ENCODE data around the gene PAPPA. TPM values are rescaled to one million over a fixed set of nuclear protein-coding genes. Genes with fewer than 3 reads are reported as not detected.

Gene PAPPA
- total RNA-seq, 1 experiment from 2014 or later: 0.08 TPM

GRCh38 chr9:116247284-116247683 lies 93.7 kb downstream of the PAPPA start:
- in situ Hi-C loops (cut with HindIII; ENCODE audit: low pct_unique_long_range_greater_than_20kb, low sequenced_read_pairs): no loop called here
- no peak for DNase-seq (ENCODE audit: low read depth, low spot score)

DNA sequence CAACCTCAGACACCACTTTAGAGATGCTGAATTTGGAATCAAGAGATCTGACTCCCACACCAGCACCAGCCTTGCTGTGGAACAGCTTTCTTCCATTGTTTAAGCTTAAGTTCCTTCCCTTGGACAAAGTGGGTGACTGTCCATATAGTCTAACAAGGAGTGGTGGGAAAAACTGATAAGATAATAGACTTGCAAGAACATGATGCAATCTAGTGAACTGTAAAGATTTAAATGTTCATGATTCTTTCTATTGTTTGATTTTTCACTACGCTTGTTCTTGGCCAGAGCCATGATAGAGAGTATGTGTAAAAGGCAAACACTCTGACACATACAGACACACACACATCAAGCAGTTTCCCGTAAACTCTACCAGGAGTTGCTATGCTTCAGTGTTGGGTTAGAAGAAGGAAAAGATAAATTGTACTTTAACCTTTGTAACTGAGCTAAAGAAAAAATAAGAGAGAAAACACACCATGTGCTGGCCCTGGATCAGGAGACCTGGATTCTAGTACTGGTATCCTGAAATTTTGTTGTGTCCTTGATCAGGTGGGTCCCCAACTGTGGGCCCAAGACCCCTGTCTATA lies 94.3 kb downstream of the PAPPA start:
- in situ Hi-C loops (cut with HindIII; ENCODE audit: low pct_unique_long_range_greater_than_20kb, low sequenced_read_pairs): no loop called here
- DNase-seq (ENCODE audit: low read depth, low spot score): no peak

GRCh38 chr9:116250891-116251290 lies 97.3 kb downstream of the PAPPA start:
- in situ Hi-C loops (cut with HindIII; ENCODE audit: low pct_unique_long_range_greater_than_20kb, low sequenced_read_pairs): no loop called here
- no peak for DNase-seq (ENCODE audit: low read depth, low spot score)

GRCh38 chr9:116251366-116251765 lies 97.8 kb downstream of the PAPPA start:
- in situ Hi-C loops (cut with HindIII; ENCODE audit: low pct_unique_long_range_greater_than_20kb, low sequenced_read_pairs): no loop called here
- no peak for DNase-seq (ENCODE audit: low read depth, low spot score)

GRCh38 chr9:116260531-116260930 lies 106.9 kb downstream of the PAPPA start:
- DNase-seq (ENCODE audit: low read depth, low spot score): no peak
- in situ Hi-C loops (cut with HindIII; ENCODE audit: low pct_unique_long_range_greater_than_20kb, low sequenced_read_pairs): no loop called here

GRCh38 chr9:116262448-116262847 lies 108.9 kb downstream of the PAPPA start:
- no peak for DNase-seq (ENCODE audit: low read depth, low spot score)
- in situ Hi-C loops (cut with HindIII; ENCODE audit: low pct_unique_long_range_greater_than_20kb, low sequenced_read_pairs): no loop called here

- no peak for DNase-seq (ENCODE audit: low read depth, low spot score)
- in situ Hi-C loops (cut with HindIII; ENCODE audit: low pct_unique_long_range_greater_than_20kb, low sequenced_read_pairs): no loop called here
Measured at GRCh38 chr9:116264361-116264760, 110.8 kb downstream of the PAPPA start.

DNA sequence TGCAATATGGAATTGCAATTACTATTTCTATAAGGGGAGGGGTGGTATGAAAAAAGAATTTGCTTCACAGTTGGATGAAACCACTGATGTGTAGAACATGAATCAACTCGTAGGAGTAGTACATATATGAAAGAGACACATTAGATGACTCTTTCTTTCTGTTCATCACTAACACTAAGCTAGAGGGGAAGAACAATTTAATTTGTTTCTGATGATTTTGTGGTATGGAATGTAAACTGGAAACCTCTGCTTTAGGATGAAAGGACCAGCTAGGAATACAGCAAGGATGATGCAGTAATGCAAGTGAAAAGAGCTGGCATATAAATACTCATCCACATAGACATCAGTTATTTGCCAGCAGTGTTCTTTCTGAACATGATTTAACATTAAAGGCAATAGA lies 113.4 kb downstream of the PAPPA start:
- in situ Hi-C loops (cut with HindIII; ENCODE audit: low pct_unique_long_range_greater_than_20kb, low sequenced_read_pairs): no loop called here
- DNase-seq (ENCODE audit: low read depth, low spot score): no peak

- no peak for DNase-seq (ENCODE audit: low read depth, low spot score)
- in situ Hi-C loops (cut with HindIII; ENCODE audit: low pct_unique_long_range_greater_than_20kb, low sequenced_read_pairs): no loop called here
Measured at GRCh38 chr9:116269250-116269649, 115.7 kb downstream of the PAPPA start.

DNA sequence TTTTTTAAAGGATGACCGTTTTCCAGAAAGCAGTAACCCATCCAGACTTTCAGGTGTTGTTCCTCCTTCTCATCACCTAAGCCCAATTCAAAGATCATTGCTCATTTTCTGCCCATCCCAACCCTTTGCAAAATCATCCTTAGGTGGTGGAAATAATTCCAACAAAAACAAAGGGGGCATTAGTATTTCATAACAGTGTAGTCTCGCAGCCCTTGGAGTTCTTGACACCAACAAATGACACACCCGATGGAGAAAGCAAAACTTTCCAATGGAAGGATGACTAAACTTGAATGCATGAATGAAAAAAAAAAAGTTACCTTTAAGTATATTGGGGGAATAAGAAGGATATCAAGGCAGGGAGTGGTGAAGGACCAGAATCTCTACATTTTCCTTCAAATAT lies 117.0 kb downstream of the PAPPA start:
- in situ Hi-C loops (cut with HindIII; ENCODE audit: low pct_unique_long_range_greater_than_20kb, low sequenced_read_pairs): no loop called here
- DNase-seq (ENCODE audit: low read depth, low spot score): no peak

GRCh38 chr9:116271340-116271739 lies 117.7 kb downstream of the PAPPA start:
- no peak for DNase-seq (ENCODE audit: low read depth, low spot score)
- in situ Hi-C loops (cut with HindIII; ENCODE audit: low pct_unique_long_range_greater_than_20kb, low sequenced_read_pairs): no loop called here

DNA sequence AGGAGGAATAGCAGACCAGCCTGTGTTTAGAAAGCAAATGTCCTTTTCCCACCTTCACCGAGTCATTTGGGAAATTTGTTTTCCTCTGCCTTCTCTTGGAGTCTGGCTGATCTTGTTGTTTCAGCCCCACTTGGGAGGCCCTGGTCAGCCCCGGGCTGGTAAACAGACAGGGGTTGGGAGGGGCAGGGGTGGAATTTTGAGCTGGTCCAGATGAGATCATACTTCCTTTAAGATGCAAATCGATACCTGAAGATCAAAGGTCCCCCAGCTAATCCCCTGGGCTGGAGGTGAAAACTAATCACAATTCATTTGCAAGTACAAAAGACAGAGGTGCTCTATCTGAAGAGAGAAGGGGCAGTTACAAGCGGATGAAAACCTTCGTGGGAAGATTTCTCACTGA lies 118.4 kb downstream of the PAPPA start:
- no peak for DNase-seq (ENCODE audit: low read depth, low spot score)
- in situ Hi-C loops (cut with HindIII; ENCODE audit: low pct_unique_long_range_greater_than_20kb, low sequenced_read_pairs): no loop called here

DNA sequence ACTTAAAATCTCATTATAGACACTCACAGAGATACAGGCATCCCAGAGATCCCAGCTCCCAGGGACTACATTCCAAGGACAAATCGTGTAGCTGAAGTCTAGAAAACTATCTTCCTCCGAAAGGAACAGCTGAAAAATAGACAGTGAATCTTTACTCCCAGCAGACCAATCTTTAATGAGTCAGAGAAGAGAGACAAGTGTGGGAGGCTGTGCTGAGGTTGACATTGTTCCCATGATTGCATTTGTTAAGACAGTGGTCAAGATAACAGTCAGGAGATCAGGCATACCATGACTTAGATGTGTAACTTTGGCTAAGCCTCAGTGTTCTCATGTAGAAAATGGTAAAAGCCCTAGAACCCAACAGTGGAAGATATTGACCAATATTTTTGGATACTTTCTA lies 120.7 kb downstream of the PAPPA start:
- DNase-seq (ENCODE audit: low read depth, low spot score): no peak
- in situ Hi-C loops (cut with HindIII; ENCODE audit: low pct_unique_long_range_greater_than_20kb, low sequenced_read_pairs): no loop called here

DNA sequence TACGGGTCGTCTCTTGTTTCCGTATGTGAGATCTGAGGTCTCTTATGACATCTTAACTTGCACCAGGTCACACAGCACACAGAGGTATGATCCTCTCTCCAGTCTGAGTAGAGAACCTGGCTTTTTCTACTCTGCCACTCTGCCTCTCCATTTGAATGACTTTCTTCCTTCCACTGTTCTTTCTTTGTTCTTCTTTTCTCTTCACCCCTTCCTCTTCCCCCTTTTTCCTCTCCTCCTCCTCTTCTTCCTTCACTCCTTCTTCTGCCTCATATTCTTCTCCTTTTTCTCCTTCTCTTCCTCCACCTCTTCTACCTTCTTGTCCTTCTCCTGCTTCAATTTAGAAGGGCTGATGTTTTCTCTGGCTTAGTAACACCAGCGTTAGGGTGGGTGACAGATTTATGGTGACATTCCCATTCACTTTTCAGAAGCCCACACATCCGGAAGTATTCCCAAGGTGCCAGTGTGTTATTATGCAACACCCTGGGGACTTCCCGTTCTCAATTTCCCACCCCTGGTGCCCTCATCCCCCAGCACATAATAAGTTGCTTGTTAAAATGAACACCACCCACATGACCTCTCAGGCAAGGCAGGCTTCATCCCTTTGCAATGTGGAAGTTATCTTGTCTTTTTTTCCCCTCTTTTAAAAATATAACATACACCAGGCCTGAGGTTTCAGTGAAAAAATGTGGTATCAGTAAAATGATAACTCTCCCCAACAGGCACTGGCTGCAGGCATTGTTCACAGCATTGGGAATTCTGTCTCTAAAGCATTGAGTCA lies 122.0 kb downstream of the PAPPA start:
- in situ Hi-C loops (cut with HindIII; ENCODE audit: low pct_unique_long_range_greater_than_20kb, low sequenced_read_pairs): no loop called here
- no peak for DNase-seq (ENCODE audit: low read depth, low spot score)

- in situ Hi-C loops (cut with HindIII; ENCODE audit: low pct_unique_long_range_greater_than_20kb, low sequenced_read_pairs): no loop called here
- no peak for DNase-seq (ENCODE audit: low read depth, low spot score)
Measured at GRCh38 chr9:116276196-116276493, 122.6 kb downstream of the PAPPA start.

- no peak for DNase-seq (ENCODE audit: low read depth, low spot score)
- in situ Hi-C loops (cut with HindIII; ENCODE audit: low pct_unique_long_range_greater_than_20kb, low sequenced_read_pairs): no loop called here
Measured at GRCh38 chr9:116276651-116277121, 123.1 kb downstream of the PAPPA start.

GRCh38 chr9:116278326-116278725 lies 124.7 kb downstream of the PAPPA start:
- DNase-seq (ENCODE audit: low read depth, low spot score): no peak
- in situ Hi-C loops (cut with HindIII; ENCODE audit: low pct_unique_long_range_greater_than_20kb, low sequenced_read_pairs): no loop called here

DNA sequence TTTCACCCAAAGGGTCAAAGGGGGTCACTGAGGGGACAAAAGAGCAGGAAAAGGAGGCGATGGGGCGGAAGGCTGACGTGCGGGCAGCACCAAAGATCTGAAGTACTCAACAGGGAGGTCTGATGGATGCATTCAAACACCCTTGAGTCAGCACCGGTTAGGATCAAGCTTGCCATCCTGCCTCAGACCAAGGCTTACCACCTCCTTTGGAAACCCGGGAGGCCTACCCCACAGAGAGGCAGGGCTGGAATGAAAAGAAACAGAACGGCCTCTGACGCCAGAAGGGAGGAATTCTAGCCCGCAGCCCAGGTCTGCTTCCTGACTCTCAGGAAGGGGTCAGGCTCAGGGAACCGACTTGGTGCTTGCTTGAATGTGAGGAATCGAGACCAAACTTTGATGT lies 125.6 kb downstream of the PAPPA start:
- DNase-seq (ENCODE audit: low read depth, low spot score): no peak
- in situ Hi-C loops (cut with HindIII; ENCODE audit: low pct_unique_long_range_greater_than_20kb, low sequenced_read_pairs): no loop called here

- in situ Hi-C loops (cut with HindIII; ENCODE audit: low pct_unique_long_range_greater_than_20kb, low sequenced_read_pairs): no loop called here
- DNase-seq (ENCODE audit: low read depth, low spot score): no peak
Measured at GRCh38 chr9:116280529-116280928, 126.9 kb downstream of the PAPPA start.
